ENCODE measurements around the gene MAPK10.

- TF ChIP-seq EP300 (IDR thresholded peaks at IDR 0.05) (no peak), CTCF (IDR thresholded peaks at IDR 0.05) (no peak), POLR2A (IDR thresholded peaks at IDR 0.05) (no peak), POLR2AphosphoS5 (IDR thresholded peaks at IDR 0.05) (no peak)
Observed at GRCh38 chr4:86242677-86243076, 117.2 kb downstream of the MAPK10 start.
